ENCODE measurements around the gene ROBO2. TPM values are rescaled to one million over a fixed set of nuclear protein-coding genes. Genes with fewer than 3 reads are reported as not detected.

ROBO2 gene
- total RNA-seq, 1 experiment from 2014 or later = 0.16 TPM

- CTCF ChIA-PET = no interaction called here
Measured at GRCh38 chr3:77491961-77492360, 452.1 kb downstream of the ROBO2 start.

GRCh38 chr3:77500721-77501120 lies 460.8 kb downstream of the ROBO2 start:
- H3K36me3 ChIP-seq (ENCODE audit: control insufficient read depth, insufficient read depth, low read length) = no peaks in the 10 kb centered on the region
- no peak overlapping the region for H3K27ac Mint-ChIP-seq (ENCODE audit: unreplicated experiment)
- peaks cover 3% of the 10 kb centered on the region for H3K27me3 Mint-ChIP-seq (ENCODE audit: insufficient read depth, unreplicated experiment)
- ChIA-PET POLR2A (no interaction called here), CTCF (no interaction called here)
- BruUV-seq (replicated peaks) = no TSS peak
- TF ChIP-seq CTCF (IDR thresholded peaks at IDR 0.05; ENCODE audit: insufficient read depth in 1 of 2, low read depth in 1 of 2, low read length in 1 of 2, severe bottlenecking in 1 of 2, unreplicated experiment in 1 of 2) = no peak
- H3K27me3 ChIP-seq (replicated peaks; ENCODE audit: control insufficient read depth, insufficient read depth, low read length) = no peaks in the 10 kb centered on the region; the same call in 1 of the 2 replicates
- no peaks in the 10 kb centered on the region for H3K4me1 Mint-ChIP-seq (ENCODE audit: low read depth, unreplicated experiment)
- H3K4me1 ChIP-seq = no peaks in the 10 kb centered on the region
- no peaks in the 10 kb centered on the region for H3K9me3 ChIP-seq
- H3K4me3 Mint-ChIP-seq (ENCODE audit: unreplicated experiment) = no peak overlapping the region
- H3K9me3 Mint-ChIP-seq (ENCODE audit: unreplicated experiment) = no peaks in the 10 kb centered on the region
- H3K36me3 Mint-ChIP-seq (ENCODE audit: insufficient read depth, unreplicated experiment) = no peaks in the 10 kb centered on the region
- no peak for DNase-seq
- intact Hi-C loops (cut with micrococcal nuclease; ENCODE audit: unreplicated experiment) = no loop called here
- H3K4me3 ChIP-seq (ENCODE audit: low read depth, low read length) = no peak overlapping the region

More at GRCh38 chr3:77491961-77492360, 452.1 kb downstream of the ROBO2 start:
- POLR2A ChIA-PET = no interaction called here
- BruUV-seq (replicated peaks) = no TSS peak
- Histone ChIP-seq H3K4me3 (ENCODE audit: low read depth, low read length) (no peak overlapping the region), H3K27me3 (replicated peaks; ENCODE audit: control insufficient read depth, insufficient read depth, low read length) (no peaks in the 10 kb centered on the region; the same call in 1 of the 2 replicates), H3K36me3 (ENCODE audit: control insufficient read depth, insufficient read depth, low read length) (no peaks in the 10 kb centered on the region), H3K4me1 (no peaks in the 10 kb centered on the region), H3K9me3 (no peaks in the 10 kb centered on the region)
- H3K27ac Mint-ChIP-seq (ENCODE audit: unreplicated experiment) = no peak overlapping the region
- no peak overlapping the region for H3K4me3 Mint-ChIP-seq (ENCODE audit: unreplicated experiment)
- no peaks in the 10 kb centered on the region for H3K27me3 Mint-ChIP-seq (ENCODE audit: insufficient read depth, unreplicated experiment)
- H3K36me3 Mint-ChIP-seq (ENCODE audit: insufficient read depth, unreplicated experiment) = no peaks in the 10 kb centered on the region
- no peak for DNase-seq
- no peaks in the 10 kb centered on the region for H3K9me3 Mint-ChIP-seq (ENCODE audit: unreplicated experiment)
- intact Hi-C loops (cut with micrococcal nuclease; ENCODE audit: unreplicated experiment) = no loop called here
- no peaks in the 10 kb centered on the region for H3K4me1 Mint-ChIP-seq (ENCODE audit: low read depth, unreplicated experiment)
- no peak for TF ChIP-seq CTCF (IDR thresholded peaks at IDR 0.05; ENCODE audit: insufficient read depth in 1 of 2, low read depth in 1 of 2, low read length in 1 of 2, severe bottlenecking in 1 of 2, unreplicated experiment in 1 of 2)

- Mint-ChIP-seq H3K27ac (ENCODE audit: unreplicated experiment) (no peak overlapping the region), H3K36me3 (ENCODE audit: insufficient read depth, unreplicated experiment) (no peaks in the 10 kb centered on the region), H3K9me3 (ENCODE audit: unreplicated experiment) (no peaks in the 10 kb centered on the region), H3K4me1 (ENCODE audit: low read depth, unreplicated experiment) (no peaks in the 10 kb centered on the region), H3K27me3 (ENCODE audit: insufficient read depth, unreplicated experiment) (peaks cover 8% of the 10 kb centered on the region), H3K4me3 (ENCODE audit: unreplicated experiment) (no peak overlapping the region)
- ChIA-PET POLR2A (no interaction called here), CTCF (no interaction called here)
- TF ChIP-seq CTCF (IDR thresholded peaks at IDR 0.05; ENCODE audit: insufficient read depth in 1 of 2, low read depth in 1 of 2, low read length in 1 of 2, severe bottlenecking in 1 of 2, unreplicated experiment in 1 of 2) = no peak
- no peaks in the 10 kb centered on the region for H3K27me3 ChIP-seq (replicated peaks; ENCODE audit: control insufficient read depth, insufficient read depth, low read length)
- DNase-seq = no peak
- H3K4me1 ChIP-seq = no peaks in the 10 kb centered on the region
- H3K36me3 ChIP-seq (ENCODE audit: control insufficient read depth, insufficient read depth, low read length) = no peaks in the 10 kb centered on the region
- no peaks in the 10 kb centered on the region for H3K9me3 ChIP-seq
- no peak overlapping the region for H3K4me3 ChIP-seq (ENCODE audit: low read depth, low read length)
- BruUV-seq (replicated peaks) = no TSS peak
- intact Hi-C loops (cut with micrococcal nuclease; ENCODE audit: unreplicated experiment) = no loop called here
Measured at GRCh38 chr3:77506384-77506783, 466.5 kb downstream of the ROBO2 start.

Measured in Caco-2 (cell line).